GM12878 (cell line): ENCODE results near the gene KCNJ3. TPM values are rescaled to one million over a fixed set of nuclear protein-coding genes. Genes with fewer than 3 reads are reported as not detected.

Experiments
- ATAC-seq: fragments of 200-7000 bp; cut with Tn5 transposase; 3 replicates; pipeline ENCODE4 v1.9.1; 2020; ENCODE audit warnings: mild to moderate bottlenecking, moderate library complexity
- BruUV-seq: library from RNA; stranded (reverse); fragments of 400-500 nt; replicated peaks from 2 replicates; lab custom pipeline; 2021; lab: Mats Ljungman, UMichigan
- CTCF ChIA-PET: fragments of 300-600 bp; sonication (Branson Sonifier 250); formaldehyde crosslinking; extraction: SDS; loops from one replicate; lab custom pipeline; 2021; ENCODE audit warnings: inconsistent platforms; lab: Yijun Ruan, JAX
- POLR2A ChIA-PET: fragments of 350-600 bp; formaldehyde crosslinking; extraction: SDS; loops from one replicate; lab custom pipeline; 2021; ENCODE audit warnings: inconsistent platforms; lab: Charles Lee
- RAD21 ChIA-PET: fragments of 300-600 bp; sonication (Branson Sonifier 250); formaldehyde crosslinking; loops from one replicate; lab custom pipeline; 2023; ENCODE audit warnings: antibody characterized with exemption; ENCODE audit not compliant: unreplicated experiment; lab: Charles Lee
- SMC1A ChIA-PET: fragments of 300-600 bp; sonication (Branson Sonifier 250); formaldehyde crosslinking; loops from one replicate; lab custom pipeline; 2023; ENCODE audit not compliant: unreplicated experiment, uncharacterized antibody; lab: Charles Lee
- DNase-seq: peaks from one replicate; pipeline ENCODE4 v3.0.0-alpha.2; 2011; ENCODE audit warnings: low read depth, low spot score
- FAIRE-seq: peaks from 3 replicates; lab custom pipeline; 2011; peaks lifted over from hg19 to GRCh38; lab: Jason Lieb, UNC
- H2AFZ ChIP-seq: 2 replicates; pipeline ENCODE4 v1.6.0; 2011; ENCODE audit warnings: low read depth, low read length, control low read depth; ENCODE audit not compliant: control insufficient read depth
- H3K27ac ChIP-seq: 2 replicates; pipeline ENCODE4 v1.5.1; 2011; ENCODE audit warnings: control low read depth; ENCODE audit not compliant: control insufficient read depth, insufficient read depth
- H3K27me3 ChIP-seq, 2 experiments: replicated peaks in 1 of 2; 2 replicates each; pipeline versions ENCODE4 v1.6.0 to v1.6.1; 2011; ENCODE audit warnings: low read length in 1 of 2; ENCODE audit not compliant: control insufficient read depth in 2 of 2, insufficient read depth in 2 of 2
- H3K36me3 ChIP-seq, 2 experiments: 2 replicates each; pipeline ENCODE4 v1.5.1; 2011; ENCODE audit warnings: low read length in 1 of 2; ENCODE audit not compliant: control insufficient read depth in 2 of 2, insufficient read depth in 2 of 2
- H3K4me1 ChIP-seq: 2 replicates; pipeline ENCODE4 v1.6.1; 2011; ENCODE audit warnings: mild to moderate bottlenecking, low read length, moderate library complexity, mixed read lengths; ENCODE audit not compliant: control insufficient read depth, insufficient read depth
- H3K4me2 ChIP-seq: 2 replicates; pipeline ENCODE4 v1.6.0; 2011; ENCODE audit warnings: control low read depth; ENCODE audit not compliant: control insufficient read depth, insufficient read depth
- H3K4me3 ChIP-seq: fragments of 200-600 bp; sonication (generic); 2 replicates; pipeline ENCODE4 v1.5.1; 2016
- H3K79me2 ChIP-seq: 2 replicates; pipeline ENCODE4 v1.6.0; 2011; ENCODE audit warnings: low read length; ENCODE audit not compliant: control insufficient read depth, insufficient read depth
- H3K9ac ChIP-seq: 2 replicates; pipeline ENCODE4 v1.8.0; 2011; ENCODE audit warnings: low read length, control low read depth, mixed read lengths; ENCODE audit not compliant: control insufficient read depth, insufficient read depth
- H3K9me3 ChIP-seq: replicated peaks from 3 replicates; pipeline ENCODE4 v1.5.1; 2011; ENCODE audit warnings: mild to moderate bottlenecking, low read length; ENCODE audit not compliant: control insufficient read depth, insufficient read depth
- H4K20me1 ChIP-seq: 2 replicates; pipeline ENCODE4 v1.6.0; 2011; ENCODE audit not compliant: control insufficient read depth, insufficient read depth
- BCL3 ChIP-seq: IDR thresholded peaks from 2 replicates; pipeline ENCODE4 v1.6.1; 2011; ENCODE audit warnings: borderline replicate concordance, low read depth, mild to moderate bottlenecking, moderate library complexity, low read length; ENCODE audit not compliant: insufficient read depth, poor library complexity, severe bottlenecking
- BMI1 ChIP-seq: fragments of 450-650 bp; IDR thresholded peaks from 2 replicates; pipeline ENCODE4 v1.6.1; 2016; ENCODE audit warnings: mild to moderate bottlenecking, moderate library complexity, borderline replicate concordance
- CHD4 ChIP-seq: fragments of 200-600 bp; sonication (generic); IDR thresholded peaks from 2 replicates; pipeline ENCODE4 v1.6.1; 2016; ENCODE audit warnings: mild to moderate bottlenecking
- CTCF ChIP-seq, 3 experiments: IDR thresholded peaks in 2 of 3; conservative IDR thresholded peaks in 1 of 3; 2 replicates each; pipeline ENCODE4 v1.5.1; 2011; ENCODE audit warnings: low read depth in 3 of 3, low read length in 3 of 3, mild to moderate bottlenecking in 3 of 3, control low read depth in 2 of 3, moderate library complexity in 2 of 3, inconsistent platforms in 1 of 3, mixed read lengths in 1 of 3; ENCODE audit not compliant: control insufficient read depth in 2 of 3, insufficient read depth in 1 of 3; ENCODE audit errors: extremely low read depth in 1 of 3
- E2F4 ChIP-seq: IDR thresholded peaks from 2 replicates; pipeline ENCODE4 v1.6.1; 2012; ENCODE audit warnings: low read depth, low read length, improper control_type of control experiment
- IRF4 ChIP-seq: IDR thresholded peaks from 2 replicates; pipeline ENCODE4 v1.6.1; 2011; ENCODE audit warnings: low read depth, low read length
- MEF2A ChIP-seq: IDR thresholded peaks from 2 replicates; pipeline ENCODE4 v1.6.1; 2011; ENCODE audit warnings: low read depth, mild to moderate bottlenecking, low read length, moderate library complexity; ENCODE audit not compliant: insufficient read depth
- MYC ChIP-seq: IDR thresholded peaks from 2 replicates; pipeline ENCODE4 v1.6.1; 2011; ENCODE audit warnings: mild to moderate bottlenecking, low read length, moderate library complexity, inconsistent platforms; ENCODE audit not compliant: insufficient read depth, insufficient replicate concordance, insufficient read length, severe bottlenecking
- NR2F1 ChIP-seq: fragments of 450-650 bp; conservative IDR thresholded peaks from 2 replicates; pipeline ENCODE4 v1.6.1; 2017; ENCODE audit warnings: mild to moderate bottlenecking
- PBX3 ChIP-seq: IDR thresholded peaks from 2 replicates; pipeline ENCODE4 v1.6.1; 2011; ENCODE audit warnings: mild to moderate bottlenecking, low read depth, low read length, moderate library complexity; ENCODE audit not compliant: insufficient replicate concordance
- POU2F2 ChIP-seq: IDR thresholded peaks from 3 replicates; pipeline ENCODE4 v1.6.1; 2011; ENCODE audit warnings: low read depth, mild to moderate bottlenecking, low read length, borderline replicate concordance
- SUPT20H ChIP-seq: IDR thresholded peaks from 2 replicates; pipeline ENCODE4 v1.6.1; 2011; ENCODE audit warnings: low read depth, mild to moderate bottlenecking, low read length, moderate library complexity, borderline replicate concordance; ENCODE audit not compliant: control insufficient read depth
- TCF3 ChIP-seq: IDR thresholded peaks from 2 replicates; pipeline ENCODE4 v1.6.1; 2012; ENCODE audit warnings: low read depth, mild to moderate bottlenecking, low read length, borderline replicate concordance; ENCODE audit not compliant: insufficient read depth
- USF1 ChIP-seq: IDR thresholded peaks from 2 replicates; pipeline ENCODE4 v1.6.1; 2011; ENCODE audit warnings: borderline replicate concordance, low read depth, mild to moderate bottlenecking, moderate library complexity, mixed read lengths, low read length; ENCODE audit not compliant: insufficient read depth; ENCODE audit errors: extremely low read length
- ZNF217 ChIP-seq: fragments of 450-650 bp; IDR thresholded peaks from 2 replicates; pipeline ENCODE4 v1.6.1; 2017; ENCODE audit warnings: antibody characterized with exemption, mild to moderate bottlenecking
- ZNF24 ChIP-seq: fragments of 450-650 bp; IDR thresholded peaks from 2 replicates; pipeline ENCODE4 v1.6.1; 2017; ENCODE audit warnings: antibody characterized with exemption, mild to moderate bottlenecking
- ZNF274 ChIP-seq: IDR thresholded peaks from one replicate; pipeline ENCODE4 v1.8.0; 2011; ENCODE audit not compliant: insufficient read length, insufficient read depth
- WGBS: methylation state at CpG from one replicate; pipeline ENCODE4 v1.1.6; 2016; ENCODE audit warnings: low lambda C conversion rate; ENCODE audit not compliant: insufficient replicate concordance, insufficient coverage; ENCODE audit errors: missing lambda C conversion rate; 5-methylcytosine and 5-hydroxymethylcytosine counted together
- in situ Hi-C: fragments of 300-500 bp; cut with MboI; formaldehyde crosslinking; loops from 9 replicates; pipeline ENCODE4 v1.14.3; 2018; ENCODE audit warnings: mixed read lengths
- intact Hi-C: fragments of 100-400 bp; cut with micrococcal nuclease; formaldehyde crosslinking; loops from one replicate; pipeline ENCODE4 v1.14.2; 2022; ENCODE audit not compliant: unreplicated experiment
- polyA plus RNA-seq, 11 experiments: library from polyadenylated mRNA; depleted of rRNA in 4 of 11; unstranded in 6 of 11; stranded (reverse) in 5 of 11; fragments of >200 nt; fragmentation: Nextera tagmentation in 4 of 11; fragmentation: Illumina TruSeq in 1 of 11; extraction: Ambion mirVana in 4 of 11; extraction: Trizol in 1 of 11; gene quantifications; 1 replicate in 1 of 11; 2 replicates in 10 of 11; pipeline versions ENCODE4 v1.2.1 to v1.2.3, GENCODE V29; 2011 to 2016; ENCODE audit warnings: inconsistent platforms in 2 of 11, missing spikeins in 2 of 11, low read depth in 1 of 11
- total RNA-seq, 4 experiments: library from RNA; depleted of rRNA in 3 of 4; stranded (reverse); fragments of >200 nt in 3 of 4; fragmentation: Illumina TruSeq in 1 of 4; extraction: Trizol in 1 of 4; gene quantifications; 2 replicates each; pipeline versions ENCODE4 v1.2.1 to v1.2.3, GENCODE V29; 2013 to 2021

Gene KCNJ3
- total and polyA plus RNA-seq, 10 of the 15 experiments (the other 5 are each of a cell fraction or from before 2014, with no cell fraction given) = 0.01 to 1.1 (median 0.04) TPM; not detected in 6

- intact Hi-C loops = no loop called here
- no TSS peak for BruUV-seq
- no peak for FAIRE-seq
- H3K9ac ChIP-seq = no peak overlapping the region
- no peaks in the 10 kb centered on the region for H3K9me3 ChIP-seq
- H3K4me2 ChIP-seq = no peak overlapping the region
- H3K27ac ChIP-seq = no peak overlapping the region
- ChIA-PET RAD21 (no interaction called here), SMC1A (no interaction called here)
- H4K20me1 ChIP-seq = no peaks in the 10 kb centered on the region
- TF ChIP-seq BMI1 (no peak), SUPT20H (no peak), CHD4 (no peak), ZNF217 (no peak), MYC (no peak), BCL3 (no peak), PBX3 (no peak), ZNF274 (no peak), ZNF24 (no peak), NR2F1 (no peak), E2F4 (no peak), POU2F2 (no peak), IRF4 (no peak), USF1 (no peak), MEF2A (no peak), TCF3 (no peak), CTCF (IDR thresholded peaks at IDR 0.05 in 2 of 3, conservative IDR thresholded peaks at IDR 0.05 in 1 of 3; ENCODE audit: control insufficient read depth in 2 of 3, extremely low read depth in 1 of 3, insufficient read depth in 1 of 3, low read depth in 3 of 3, low read length in 3 of 3) (no peak)
- TF ChIP-seq, all 136 proteins: peak for 0
- peaks cover 2% of the 10 kb centered on the region in 2 experiments for H3K27me3 ChIP-seq
- POLR2A ChIA-PET = no interaction called here
- WGBS = 23% methylated on average over 4 of the region's 4 CpGs
- ATAC-seq (no peak), DNase-seq (no peak)
- H3K36me3 ChIP-seq = no peaks in the 10 kb centered on the region
- no peak overlapping the region for H2AFZ ChIP-seq
- no peaks in the 10 kb centered on the region for H3K79me2 ChIP-seq
- H3K4me3 ChIP-seq = no peak overlapping the region
- H3K4me1 ChIP-seq = no peaks in the 10 kb centered on the region
- in situ Hi-C loops = no loop called here
- CTCF ChIA-PET = no interaction called here
Measured at GRCh38 chr2:154700136-154700535, 1.6 kb downstream of the KCNJ3 start.
